A549 (cell line): ENCODE results near the gene TMEFF2. TPM values are rescaled to one million over a fixed set of nuclear protein-coding genes. Genes with fewer than 3 reads are reported as not detected.

Experiments used
- ATAC-seq, 2 experiments: fragments of 200-7000 bp in 1 of 2; fragments of >200 bp in 1 of 2; cut with Nextera tagmentation in 1 of 2; cut with Tn5 transposase in 1 of 2; 3 replicates each; pipeline versions ENCODE4 v1.8.0 to v1.9.1; 2018 to 2020; ENCODE audit warnings: mild to moderate bottlenecking in 1 of 2, moderate library complexity in 1 of 2
- CTCF ChIA-PET: fragments of 300-600 bp; sonication (Branson Sonifier 250); formaldehyde crosslinking; extraction: SDS; loops from one replicate; lab custom pipeline; 2021; ENCODE audit warnings: antibody characterized with exemption, inconsistent platforms; lab: Yijun Ruan, JAX
- POLR2A ChIA-PET: fragments of 350-600 bp; formaldehyde crosslinking; extraction: SDS; loops from one replicate; lab custom pipeline; 2021; ENCODE audit warnings: antibody characterized with exemption, inconsistent platforms; lab: Yijun Ruan, JAX
- DNase-seq, 2 experiments: peaks; one replicate each; pipeline versions ENCODE4 v3.0.0 to v3.0.0-alpha.2; 2011 to 2016; ENCODE audit warnings: low read depth in 1 of 2, low spot score in 1 of 2
- FAIRE-seq: peaks from 2 replicates; lab custom pipeline; 2011; peaks lifted over from hg19 to GRCh38; lab: Jason Lieb, UNC
- H3K27ac ChIP-seq, 2 experiments: fragments of >200 bp; sonication (Bioruptor Twin); formaldehyde crosslinking; 3 replicates each; pipeline ENCODE4 v1.5.1; 2016 to 2017
- H3K4me1 ChIP-seq: fragments of >200 bp; sonication (Bioruptor Twin); formaldehyde crosslinking; 3 replicates; pipeline ENCODE4 v1.6.1; 2016
- H3K4me2 ChIP-seq: fragments of >200 bp; sonication (Bioruptor Twin); formaldehyde crosslinking; 3 replicates; pipeline ENCODE4 v1.6.1; 2016
- H3K4me3 ChIP-seq: fragments of >200 bp; sonication (Bioruptor Twin); formaldehyde crosslinking; 3 replicates; pipeline ENCODE4 v1.5.1; 2016
- H3K9me3 ChIP-seq: fragments of >200 bp; sonication (Bioruptor Twin); formaldehyde crosslinking; 3 replicates; pipeline ENCODE4 v1.6.1; 2016
- BHLHE40 ChIP-seq: IDR thresholded peaks from 2 replicates; pipeline ENCODE4 v1.6.1; 2012; ENCODE audit warnings: low read depth, low read length, inconsistent platforms
- CBX2 ChIP-seq: fragments of 200-600 bp; sonication (generic); IDR thresholded peaks from 2 replicates; pipeline ENCODE4 v1.6.1; 2016; ENCODE audit warnings: low read depth, mild to moderate bottlenecking, borderline replicate concordance
- CBX8 ChIP-seq: fragments of 200-600 bp; sonication (generic); IDR thresholded peaks from 2 replicates; pipeline ENCODE4 v1.6.1; 2016
- CHD2 ChIP-seq: fragments of 150-350 bp; IDR thresholded peaks from 2 replicates; pipeline ENCODE4 v1.6.1; 2014; ENCODE audit warnings: low read length; ENCODE audit not compliant: partially characterized antibody
- CTCF ChIP-seq: fragments of >200 bp; sonication (Bioruptor Twin); formaldehyde crosslinking; IDR thresholded peaks from 3 replicates; pipeline ENCODE4 v1.5.1; 2016
- E2F6 ChIP-seq: IDR thresholded peaks from 2 replicates; pipeline ENCODE4 v1.6.1; 2012; ENCODE audit warnings: low read depth, borderline replicate concordance
- EHF ChIP-seq: fragments of 250-450 bp; sonication (Bioruptor Pico); IDR thresholded peaks from 2 replicates; pipeline ENCODE4 v1.5.0; 2020; ENCODE audit warnings: mild to moderate bottlenecking
- ESRRA ChIP-seq: fragments of 150-350 bp; IDR thresholded peaks from 2 replicates; pipeline ENCODE4 v1.6.1; 2014; ENCODE audit warnings: mild to moderate bottlenecking, low read length, borderline replicate concordance
- FOSB ChIP-seq: fragments of 250-450 bp; sonication (Bioruptor Pico); IDR thresholded peaks from 2 replicates; pipeline ENCODE4 v1.5.0; 2020; ENCODE audit warnings: mild to moderate bottlenecking, moderate library complexity
- HDAC2 ChIP-seq: fragments of 200-600 bp; sonication (generic); IDR thresholded peaks from 2 replicates; pipeline ENCODE4 v1.6.1; 2016
- HEYL ChIP-seq: fragments of 250-450 bp; sonication (Bioruptor Pico); IDR thresholded peaks from 2 replicates; pipeline ENCODE4 v1.8.0; 2021; ENCODE audit warnings: mild to moderate bottlenecking, moderate library complexity
- HOXA7 ChIP-seq: fragments of 250-450 bp; sonication (Bioruptor Pico); IDR thresholded peaks from 2 replicates; pipeline ENCODE4 v1.5.0; 2020; ENCODE audit warnings: mild to moderate bottlenecking, moderate library complexity
- HOXB5 ChIP-seq: fragments of 250-450 bp; sonication (Bioruptor Pico); IDR thresholded peaks from 2 replicates; pipeline ENCODE4 v1.5.0; 2020; ENCODE audit warnings: mild to moderate bottlenecking, moderate library complexity
- JUN ChIP-seq, 2 experiments: fragments of >200 bp; sonication (Bioruptor Twin); formaldehyde crosslinking; IDR thresholded peaks; 2 replicates in 1 of 2; 3 replicates in 1 of 2; pipeline ENCODE4 v1.6.1; 2016 to 2017
- MAFK ChIP-seq: fragments of 450-650 bp; IDR thresholded peaks from 2 replicates; pipeline ENCODE4 v1.6.1; 2014; ENCODE audit not compliant: partially characterized antibody
- MAX ChIP-seq: IDR thresholded peaks from 2 replicates; pipeline ENCODE4 v1.6.1; 2012
- MAZ ChIP-seq: fragments of 150-350 bp; IDR thresholded peaks from 2 replicates; pipeline ENCODE4 v1.6.1; 2014; ENCODE audit warnings: antibody characterized with exemption, low read depth, low read length, borderline replicate concordance
- PHF8 ChIP-seq: fragments of 200-600 bp; sonication (generic); IDR thresholded peaks from 2 replicates; pipeline ENCODE4 v1.6.1; 2016; ENCODE audit warnings: low read depth, mild to moderate bottlenecking, antibody characterized with exemption, moderate library complexity, borderline replicate concordance
- POLR2AphosphoS2 ChIP-seq: conservative IDR thresholded peaks from 2 replicates; pipeline ENCODE4 v1.6.1; 2012; ENCODE audit warnings: low read length, improper control_type of control experiment, inconsistent platforms
- RARB ChIP-seq: fragments of 250-450 bp; sonication (Bioruptor Pico); IDR thresholded peaks from 2 replicates; pipeline ENCODE4 v1.8.0; 2021; ENCODE audit warnings: mild to moderate bottlenecking, moderate library complexity
- RFX5 ChIP-seq: fragments of 450-650 bp; IDR thresholded peaks from 2 replicates; pipeline ENCODE4 v1.7.1; 2014; ENCODE audit warnings: antibody characterized with exemption, mild to moderate bottlenecking, moderate library complexity
- SMC3 ChIP-seq: fragments of >200 bp; sonication (Bioruptor Twin); formaldehyde crosslinking; IDR thresholded peaks from 3 replicates; pipeline ENCODE4 v1.6.1; 2018; ENCODE audit warnings: inconsistent platforms
- TFCP2L1 ChIP-seq: fragments of 250-450 bp; sonication (Bioruptor Pico); IDR thresholded peaks from 2 replicates; pipeline ENCODE4 v1.5.0; 2021; ENCODE audit warnings: mild to moderate bottlenecking
- TP53 ChIP-seq: fragments of 250-450 bp; sonication (Bioruptor Pico); IDR thresholded peaks from 2 replicates; pipeline ENCODE4 v1.5.0; 2021; ENCODE audit warnings: mild to moderate bottlenecking, moderate library complexity
- USF2 ChIP-seq: fragments of 450-650 bp; IDR thresholded peaks from 2 replicates; pipeline ENCODE4 v1.6.1; 2014; ENCODE audit warnings: antibody characterized with exemption
- ZFP36 ChIP-seq: fragments of 450-650 bp; IDR thresholded peaks from 2 replicates; pipeline ENCODE4 v1.6.1; 2014; ENCODE audit warnings: borderline replicate concordance; ENCODE audit not compliant: partially characterized antibody
- ZNF302 ChIP-seq: fragments of 250-450 bp; sonication (Bioruptor Pico); IDR thresholded peaks from 2 replicates; pipeline ENCODE4 v1.9.0; 2021; ENCODE audit warnings: inconsistent platforms, mild to moderate bottlenecking, moderate library complexity
- WGBS: methylation state at CpG from one replicate; pipeline ENCODE4 v1.1.6; 2017; ENCODE audit errors: missing lambda C conversion rate; 5-methylcytosine and 5-hydroxymethylcytosine counted together
- polyA plus RNA-seq, 4 experiments: library from polyadenylated mRNA; depleted of rRNA in 3 of 4; stranded (reverse); fragments of >200 nt; fragmentation: RNase III in 1 of 4; extraction: RNeasy Plus Mini Kit Qiagen cat#74134 plus additional on column Dnase treatment in 1 of 4; gene quantifications; 2 replicates in 3 of 4; 3 replicates in 1 of 4; pipeline ENCODE4 v1.2.3, GENCODE V29; 2011 to 2017

The TMEFF2 gene
- polyA plus RNA-seq, 2 of the 4 experiments (the other 2 are of a cell fraction): 0.30 to 0.46 TPM

- no peak for TF ChIP-seq MAX
Measured at GRCh38 chr2:192126426-192126825, 68.3 kb downstream of the TMEFF2 start (continued).

GRCh38 chr2:192124571-192124970, 70.2 kb downstream of the TMEFF2 start:
- FAIRE-seq (no peak), ATAC-seq (no peak), DNase-seq (no peak)
- H3K4me3 ChIP-seq: no peak overlapping the region
- no peaks in the 10 kb centered on the region for H3K9me3 ChIP-seq
- H3K27ac ChIP-seq: no peak overlapping the region
- ChIA-PET POLR2A (no interaction called here), CTCF (interaction anchor here (0.9 kb wide), 1 partner anchor 175 kb away, joined by 4 read pairs; no protein-coding TSS in a partner anchor)
- 96% methylated on average over 1 of the region's 1 CpG for WGBS
- H3K4me1 ChIP-seq: no peaks in the 10 kb centered on the region
- no peak overlapping the region for H3K4me2 ChIP-seq
- no peak for TF ChIP-seq PHF8

- DNase-seq (no peak), FAIRE-seq (no peak), ATAC-seq (no peak)
- no peak for TF ChIP-seq CBX2
- no peak for TF ChIP-seq USF2
- no peak for TF ChIP-seq EHF (CRISPR knock-in tag)
- no peak for TF ChIP-seq ZNF302
- no peak for TF ChIP-seq E2F6
- no peak for TF ChIP-seq POLR2AphosphoS2
- no peak for TF ChIP-seq TP53 (CRISPR knock-in tag)
- TF ChIP-seq FOSB (CRISPR knock-in tag): no peak
- no peak for TF ChIP-seq RARB (CRISPR knock-in tag)
- no peak for TF ChIP-seq JUN (IDR thresholded peaks at IDR 0.05)
- no peak for TF ChIP-seq ZFP36
- no peak for TF ChIP-seq MAX
- TF ChIP-seq CTCF: no peak
- no peak for TF ChIP-seq HEYL (CRISPR knock-in tag)
- no peak for TF ChIP-seq TFCP2L1 (CRISPR knock-in tag)
- TF ChIP-seq MAZ: no peak
- TF ChIP-seq CBX8: no peak
- no peak for TF ChIP-seq HDAC2
- Histone ChIP-seq H3K4me3 (no peak overlapping the region), H3K9me3 (no peaks in the 10 kb centered on the region), H3K4me2 (no peak overlapping the region), H3K27ac (no peak overlapping the region), H3K4me1 (no peaks in the 10 kb centered on the region)
- ChIA-PET CTCF (no interaction called here), POLR2A (no interaction called here)
Measured at GRCh38 chr2:192123847-192124246, 70.9 kb downstream of the TMEFF2 start.

GRCh38 chr2:192122946-192123345, 71.8 kb downstream of the TMEFF2 start:
- DNase-seq (no peak), ATAC-seq (no peak), FAIRE-seq (no peak)
- H3K4me2 ChIP-seq: no peak overlapping the region
- TF ChIP-seq BHLHE40 (no peak), HOXA7 (no peak), MAFK (no peak), SMC3 (no peak), JUN (IDR thresholded peaks at IDR 0.05) (no peak), CTCF (no peak), HOXB5 (no peak), CHD2 (no peak), RARB (CRISPR knock-in tag) (no peak), POLR2AphosphoS2 (no peak), ESRRA (no peak), RFX5 (no peak)
- H3K4me3 ChIP-seq: no peak overlapping the region
- no peaks in the 10 kb centered on the region for H3K4me1 ChIP-seq
- no peak overlapping the region for H3K27ac ChIP-seq
- no peaks in the 10 kb centered on the region for H3K9me3 ChIP-seq
- CTCF ChIA-PET: no interaction called here
- POLR2A ChIA-PET: no interaction called here
